GM21576 (cell line): Measurements from ENCODE around the gene ENTPD5.
"Not testable (repeated sequence)": the region's sequence is repeated elsewhere in the genome, so short reads cannot be mapped to it uniquely, and the experiment has no call there.

Experiments
- ATAC-seq: cut with Tn5 transposase; IDR thresholded peaks from one replicate; pipeline ENCODE4 v1.9.1; 2021; ENCODE audit warnings: mild to moderate bottlenecking, moderate library complexity; ENCODE audit not compliant: unreplicated experiment

ENTPD5 gene

GRCh38 chr14:74008843-74009499 is 10.1 kb downstream of the ENTPD5 start:
- ATAC-seq, result no peak

- not testable (repeated sequence) for ATAC-seq
These were observed 13.4 kb downstream of the ENTPD5 start for GRCh38 chr14:74005664-74006063.

- no peak for ATAC-seq
These were observed 20.4 kb downstream of the ENTPD5 start for GRCh38 chr14:73998726-73999125.

- ATAC-seq, result no peak
These were observed 21.1 kb downstream of the ENTPD5 start for GRCh38 chr14:73997944-73998447.

GRCh38 chr14:73997108-73997943 is 21.8 kb downstream of the ENTPD5 start:
- no peak for ATAC-seq

- no peak for ATAC-seq
These were observed 22.4 kb downstream of the ENTPD5 start for GRCh38 chr14:73996731-73997107.

- ATAC-seq, result no peak
These were observed 23.1 kb downstream of the ENTPD5 start for GRCh38 chr14:73995977-73996378.

- ATAC-seq, result not testable (repeated sequence)
These were observed 24.2 kb downstream of the ENTPD5 start for GRCh38 chr14:73994926-73995325.

GRCh38 chr14:73991092-73991491 is 28.0 kb downstream of the ENTPD5 start:
- no peak for ATAC-seq

GRCh38 chr14:73988656-73989055 is 30.4 kb downstream of the ENTPD5 start:
- ATAC-seq, result not testable (repeated sequence)

- no peak for ATAC-seq
These were observed 31.0 kb downstream of the ENTPD5 start for GRCh38 chr14:73988065-73988464.

GRCh38 chr14:73977896-73978295 is 41.2 kb downstream of the ENTPD5 start:
- ATAC-seq, result no peak

- no peak for ATAC-seq
These were observed 43.0 kb downstream of the ENTPD5 start for GRCh38 chr14:73976125-73976524.

- ATAC-seq, result no peak
These were observed 45.6 kb downstream of the ENTPD5 start for GRCh38 chr14:73973497-73973896.

GRCh38 chr14:73968885-73969284 is 50.2 kb downstream of the ENTPD5 start:
- no peak for ATAC-seq

- no peak for ATAC-seq
These were observed 53.9 kb downstream of the ENTPD5 start for GRCh38 chr14:73965216-73965615.

GRCh38 chr14:73961192-73961591 is 57.9 kb downstream of the ENTPD5 start:
- ATAC-seq, result no peak

- ATAC-seq, result no peak
These were observed 60.5 kb downstream of the ENTPD5 start for GRCh38 chr14:73958591-73958990.

- no peak for ATAC-seq
These were observed 63.4 kb downstream of the ENTPD5 start for GRCh38 chr14:73955674-73956073.

GRCh38 chr14:73953731-73954130 is 65.4 kb downstream of the ENTPD5 start:
- no peak for ATAC-seq

GRCh38 chr14:73949752-73950734 is 69.0 kb downstream of the ENTPD5 start, which contains the start of the genes COQ6 and FAM161B:
TSS of gene COQ6 (plus strand) at chr14:73950302. CDS start at chr14:73950333, 31 bp downstream.
TSS of gene FAM161B (minus strand) at chr14:73950094. CDS start at chr14:73950026, 68 bp downstream.
- peak; percentile 88 for ATAC-seq
